IMR-90 (cell line): ENCODE measurements around the gene MTPN. TPM values are rescaled to one million over a fixed set of nuclear protein-coding genes. Genes with fewer than 3 reads are reported as not detected.

Experiments used
- ATAC-seq: fragments of 200-7000 bp; cut with Tn5 transposase; 2 replicates; pipeline ENCODE4 v1.9.1; 2020; ENCODE audit warnings: low read depth, mild to moderate bottlenecking, moderate library complexity
- BruUV-seq: library from RNA; stranded (reverse); fragments of 400-500 nt; replicated peaks from 2 replicates; lab custom pipeline; 2021; lab: Mats Ljungman, UMichigan
- CTCF ChIA-PET: fragments of 300-600 bp; formaldehyde crosslinking; extraction: SDS; loops from one replicate; lab custom pipeline; 2021; ENCODE audit warnings: antibody characterized with exemption; lab: Yijun Ruan, JAX
- POLR2A ChIA-PET: fragments of 300-600 bp; sonication (Branson Sonifier 250); formaldehyde crosslinking; loops from one replicate; lab custom pipeline; 2022; ENCODE audit warnings: antibody characterized with exemption; ENCODE audit not compliant: unreplicated experiment; lab: Charles Lee
- DNase-seq: peaks from one replicate; pipeline ENCODE4 v3.0.0; 2013
- H2AFZ ChIP-seq: replicated peaks from 2 replicates; pipeline ENCODE3; 2013; ENCODE audit warnings: low read length, mild to moderate bottlenecking; ENCODE audit not compliant: poor library complexity
- H2AK5ac ChIP-seq: 2 replicates; pipeline ENCODE4 v1.6.1; 2013; ENCODE audit warnings: low read depth, low read length, inconsistent platforms
- H2AK9ac ChIP-seq: replicated peaks from 2 replicates; pipeline ENCODE3; 2013; ENCODE audit warnings: mild to moderate bottlenecking, low read depth, low read length, moderate library complexity; ENCODE audit not compliant: poor library complexity
- H2BK120ac ChIP-seq: 2 replicates; pipeline ENCODE4 v1.6.1; 2013; ENCODE audit warnings: low read depth, low read length, inconsistent platforms
- H2BK15ac ChIP-seq: 3 replicates; pipeline ENCODE4 v1.6.1; 2013; ENCODE audit warnings: low read depth, low read length, inconsistent platforms
- H2BK20ac ChIP-seq: 2 replicates; pipeline ENCODE4 v1.6.1; 2013; ENCODE audit warnings: low read depth, mild to moderate bottlenecking, inconsistent platforms, low read length, moderate library complexity
- H2BK5ac ChIP-seq: 2 replicates; pipeline ENCODE4 v1.6.1; 2013; ENCODE audit warnings: mild to moderate bottlenecking, low read depth, low read length, inconsistent platforms; ENCODE audit not compliant: poor library complexity, severe bottlenecking
- H3K14ac ChIP-seq: replicated peaks from 2 replicates; pipeline ENCODE4 v1.6.1; 2013; ENCODE audit warnings: low read depth, low read length, inconsistent platforms
- H3K18ac ChIP-seq: 2 replicates; pipeline ENCODE4 v1.6.1; 2013; ENCODE audit warnings: low read depth, low read length, control low read depth
- H3K23ac ChIP-seq: 2 replicates; pipeline ENCODE4 v1.6.1; 2013; ENCODE audit warnings: low read depth, low read length, inconsistent platforms
- H3K27ac ChIP-seq: 2 replicates; pipeline ENCODE4 v1.5.1; 2013; ENCODE audit warnings: mild to moderate bottlenecking, control low read depth, low read length; ENCODE audit not compliant: insufficient read depth
- H3K27me3 ChIP-seq: 2 replicates; pipeline ENCODE4 v1.6.1; 2013; ENCODE audit warnings: low read length; ENCODE audit not compliant: control insufficient read depth, insufficient read depth
- H3K36me3 ChIP-seq: 2 replicates; pipeline ENCODE4 v1.6.1; 2013; ENCODE audit warnings: low read length, mixed read lengths; ENCODE audit not compliant: control insufficient read depth, insufficient read depth
- H3K4ac ChIP-seq: 2 replicates; pipeline ENCODE4 v1.6.1; 2013; ENCODE audit warnings: low read depth, low read length, inconsistent platforms
- H3K4me1 ChIP-seq: 2 replicates; pipeline ENCODE4 v1.6.1; 2013; ENCODE audit warnings: low read length, mixed read lengths; ENCODE audit not compliant: control insufficient read depth, insufficient read depth
- H3K4me2 ChIP-seq: 2 replicates; pipeline ENCODE4 v1.6.1; 2013; ENCODE audit warnings: low read depth, mild to moderate bottlenecking, control low read depth, low read length, moderate library complexity
- H3K4me3 ChIP-seq: 2 replicates; pipeline ENCODE4 v1.5.1; 2013; ENCODE audit warnings: low read depth, mild to moderate bottlenecking, control low read depth, low read length, moderate library complexity; ENCODE audit not compliant: insufficient read depth
- H3K56ac ChIP-seq: 2 replicates; pipeline ENCODE4 v1.6.1; 2013; ENCODE audit warnings: low read length, inconsistent platforms; ENCODE audit not compliant: insufficient read depth; ENCODE audit errors: extremely low read depth
- H3K79me1 ChIP-seq, 2 experiments: 2 replicates each; pipeline ENCODE4 v1.6.1; 2013; ENCODE audit warnings: low read length in 2 of 2, inconsistent platforms in 1 of 2, low read depth in 1 of 2
- H3K9ac ChIP-seq: 2 replicates; pipeline ENCODE4 v1.6.1; 2013; ENCODE audit warnings: low read depth, low read length, control low read depth
- H3K9me1 ChIP-seq: 2 replicates; pipeline ENCODE4 v1.6.1; 2013; ENCODE audit warnings: low read length, inconsistent platforms; ENCODE audit not compliant: insufficient read depth
- H3K9me3 ChIP-seq: 2 replicates; pipeline ENCODE4 v1.6.1; 2013; ENCODE audit warnings: low read length; ENCODE audit not compliant: control insufficient read depth, insufficient read depth
- H4K20me1 ChIP-seq: 2 replicates; pipeline ENCODE4 v1.6.1; 2013; ENCODE audit warnings: low read length, inconsistent platforms; ENCODE audit not compliant: insufficient read depth
- H4K5ac ChIP-seq: 2 replicates; pipeline ENCODE4 v1.6.1; 2013; ENCODE audit warnings: mild to moderate bottlenecking, low read depth, low read length, control low read depth
- H4K8ac ChIP-seq, 2 experiments: 2 replicates each; pipeline ENCODE4 v1.6.1; 2013; ENCODE audit warnings: low read depth in 2 of 2, low read length in 2 of 2, control low read depth in 1 of 2, inconsistent platforms in 1 of 2
- H4K91ac ChIP-seq: 2 replicates; pipeline ENCODE4 v1.6.1; 2013; ENCODE audit warnings: low read depth, low read length, inconsistent platforms; ENCODE audit not compliant: insufficient read depth
- BHLHE40 ChIP-seq: fragments of 150-350 bp; IDR thresholded peaks from 2 replicates; pipeline ENCODE4 v1.6.1; 2016; ENCODE audit warnings: mild to moderate bottlenecking, low read depth, low read length
- FOS ChIP-seq: fragments of 150-350 bp; IDR thresholded peaks from 2 replicates; pipeline ENCODE4 v1.6.1; 2016; ENCODE audit warnings: low read depth, low read length
- MAZ ChIP-seq: IDR thresholded peaks from 2 replicates; pipeline ENCODE4 v1.6.1; 2012; ENCODE audit warnings: low read depth, mild to moderate bottlenecking, low read length, improper control_type of control experiment, moderate library complexity, borderline replicate concordance
- NFE2L2 ChIP-seq: fragments of 150-350 bp; IDR thresholded peaks from 2 replicates; pipeline ENCODE4 v1.6.1; 2016; ENCODE audit warnings: low read depth, mild to moderate bottlenecking, low read length
- POLR2A ChIP-seq: IDR thresholded peaks from 2 replicates; pipeline ENCODE4 v1.6.1; 2012; ENCODE audit warnings: mild to moderate bottlenecking, low read depth, low read length
- RAD21 ChIP-seq: IDR thresholded peaks from 2 replicates; pipeline ENCODE4 v1.6.1; 2012; ENCODE audit warnings: low read length, improper control_type of control experiment
- WGBS, 2 experiments: methylation state at CpG; one replicate each; pipeline versions ENCODE4 v1.1.5 to v1.1.7; 2013; ENCODE audit warnings: missing lambda C conversion rate in 2 of 2; ENCODE audit not compliant: insufficient read length in 1 of 2; ENCODE audit errors: extremely low coverage in 2 of 2; 5-methylcytosine and 5-hydroxymethylcytosine counted together
- dilution Hi-C: fragments of 300-500 bp; cut with HindIII; formaldehyde crosslinking; loops from one replicate; pipeline ENCODE4 v1.14.3; 2018; ENCODE audit warnings: low sequenced_read_pairs; ENCODE audit not compliant: unreplicated experiment
- in situ Hi-C: fragments of 300-500 bp; cut with MboI; formaldehyde crosslinking; loops from 3 replicates; pipeline ENCODE4 v1.14.3; 2019; ENCODE audit warnings: low sequenced_read_pairs, inconsistent platforms, mixed read lengths
- intact Hi-C: fragments of 100-400 bp; cut with micrococcal nuclease; formaldehyde crosslinking; loops from 2 replicates; pipeline ENCODE4 v1.10.0; 2022
- polyA plus RNA-seq, 3 experiments: library from polyadenylated mRNA; depleted of rRNA; stranded (reverse); fragments of >200 nt; gene quantifications; 2 replicates each; pipeline ENCODE4 v1.2.3, GENCODE V29; 2012; ENCODE audit warnings: low replicate concordance in 1 of 3
- total RNA-seq: library from RNA; depleted of rRNA; stranded (reverse); fragments of >200 nt; gene quantifications from 2 replicates; pipeline ENCODE4 v1.2.3, GENCODE V29; 2012
- TF ChIP-seq, protein P1 (sequence below): conservative IDR thresholded peaks from 2 replicates; pipeline ENCODE4 v1.5.1; 2012; ENCODE audit warnings: mild to moderate bottlenecking, low read depth, low read length, improper control_type of control experiment
- TF ChIP-seq, protein P2 (sequence below): fragments of 150-350 bp; IDR thresholded peaks from 2 replicates; pipeline ENCODE4 v1.6.1; 2016; ENCODE audit warnings: low read depth, mild to moderate bottlenecking, low read length, moderate library complexity, borderline replicate concordance
- TF ChIP-seq, protein P3 (sequence below): fragments of 150-350 bp; IDR thresholded peaks from 2 replicates; pipeline ENCODE4 v1.6.1; 2017; ENCODE audit warnings: mild to moderate bottlenecking, antibody characterized with exemption, low read length, low read depth

Gene MTPN
- total and polyA plus RNA-seq, 2 of the 4 experiments (the other 2 are of a cell fraction), result 58.8 to 94.4 TPM

DNA sequence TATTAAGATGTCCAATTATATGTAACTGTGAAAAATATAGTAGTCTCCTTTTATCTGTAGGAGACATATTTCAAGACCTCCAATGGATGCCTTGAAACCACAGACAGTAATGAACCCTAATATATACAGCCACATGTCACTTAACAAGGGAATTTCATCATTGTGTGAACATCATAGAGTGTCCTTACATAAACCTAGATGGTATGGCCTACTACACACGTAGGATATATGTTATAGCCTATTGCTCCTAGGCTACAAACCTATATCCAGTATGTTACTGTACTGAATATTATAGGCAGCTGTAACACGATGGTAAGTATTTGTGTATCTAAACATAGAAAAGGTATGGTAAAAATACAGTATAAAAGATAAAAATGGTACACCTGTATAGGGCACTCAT lies 32.4 kb downstream of the MTPN start:
- Histone ChIP-seq H3K18ac (no peak overlapping the region), H3K9me3 (no peaks in the 10 kb centered on the region), H3K4me1 (no peaks in the 10 kb centered on the region), H2BK20ac (no peak overlapping the region), H2AK5ac (no peak overlapping the region), H3K27me3 (no peaks in the 10 kb centered on the region), H3K14ac (no peak overlapping the region), H3K56ac (no peak overlapping the region), H3K4me3 (no peak overlapping the region), H3K36me3 (peaks cover 5% of the 10 kb centered on the region), H3K9ac (no peak overlapping the region), H4K91ac (no peak overlapping the region), H2BK15ac (no peak overlapping the region), H3K9me1 (peaks cover 2% of the 10 kb centered on the region; the same call in 1 of the 2 replicates), H2BK120ac (no peak overlapping the region), H4K5ac (no peak overlapping the region), H3K4me2 (no peak overlapping the region), H2BK5ac (no peak overlapping the region), H2AK9ac (no peak overlapping the region), H3K79me1 (peaks cover 28 to 42% of the 10 kb centered on the region in 2 experiments), H3K23ac (no peak overlapping the region), H2AFZ (no peak overlapping the region), H4K20me1 (no peaks in the 10 kb centered on the region), H3K27ac (no peak overlapping the region), H4K8ac (no peak overlapping the region), H3K4ac (no peak overlapping the region)
- TF ChIP-seq, protein P1, sequence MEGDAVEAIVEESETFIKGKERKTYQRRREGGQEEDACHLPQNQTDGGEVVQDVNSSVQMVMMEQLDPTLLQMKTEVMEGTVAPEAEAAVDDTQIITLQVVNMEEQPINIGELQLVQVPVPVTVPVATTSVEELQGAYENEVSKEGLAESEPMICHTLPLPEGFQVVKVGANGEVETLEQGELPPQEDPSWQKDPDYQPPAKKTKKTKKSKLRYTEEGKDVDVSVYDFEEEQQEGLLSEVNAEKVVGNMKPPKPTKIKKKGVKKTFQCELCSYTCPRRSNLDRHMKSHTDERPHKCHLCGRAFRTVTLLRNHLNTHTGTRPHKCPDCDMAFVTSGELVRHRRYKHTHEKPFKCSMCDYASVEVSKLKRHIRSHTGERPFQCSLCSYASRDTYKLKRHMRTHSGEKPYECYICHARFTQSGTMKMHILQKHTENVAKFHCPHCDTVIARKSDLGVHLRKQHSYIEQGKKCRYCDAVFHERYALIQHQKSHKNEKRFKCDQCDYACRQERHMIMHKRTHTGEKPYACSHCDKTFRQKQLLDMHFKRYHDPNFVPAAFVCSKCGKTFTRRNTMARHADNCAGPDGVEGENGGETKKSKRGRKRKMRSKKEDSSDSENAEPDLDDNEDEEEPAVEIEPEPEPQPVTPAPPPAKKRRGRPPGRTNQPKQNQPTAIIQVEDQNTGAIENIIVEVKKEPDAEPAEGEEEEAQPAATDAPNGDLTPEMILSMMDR, result no peak
- TF ChIP-seq, protein P2, sequence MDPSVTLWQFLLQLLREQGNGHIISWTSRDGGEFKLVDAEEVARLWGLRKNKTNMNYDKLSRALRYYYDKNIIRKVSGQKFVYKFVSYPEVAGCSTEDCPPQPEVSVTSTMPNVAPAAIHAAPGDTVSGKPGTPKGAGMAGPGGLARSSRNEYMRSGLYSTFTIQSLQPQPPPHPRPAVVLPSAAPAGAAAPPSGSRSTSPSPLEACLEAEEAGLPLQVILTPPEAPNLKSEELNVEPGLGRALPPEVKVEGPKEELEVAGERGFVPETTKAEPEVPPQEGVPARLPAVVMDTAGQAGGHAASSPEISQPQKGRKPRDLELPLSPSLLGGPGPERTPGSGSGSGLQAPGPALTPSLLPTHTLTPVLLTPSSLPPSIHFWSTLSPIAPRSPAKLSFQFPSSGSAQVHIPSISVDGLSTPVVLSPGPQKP, result no peak
- TF ChIP-seq, protein P3, sequence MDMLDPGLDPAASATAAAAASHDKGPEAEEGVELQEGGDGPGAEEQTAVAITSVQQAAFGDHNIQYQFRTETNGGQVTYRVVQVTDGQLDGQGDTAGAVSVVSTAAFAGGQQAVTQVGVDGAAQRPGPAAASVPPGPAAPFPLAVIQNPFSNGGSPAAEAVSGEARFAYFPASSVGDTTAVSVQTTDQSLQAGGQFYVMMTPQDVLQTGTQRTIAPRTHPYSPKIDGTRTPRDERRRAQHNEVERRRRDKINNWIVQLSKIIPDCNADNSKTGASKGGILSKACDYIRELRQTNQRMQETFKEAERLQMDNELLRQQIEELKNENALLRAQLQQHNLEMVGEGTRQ, result no peak
- no peak for TF ChIP-seq MAZ
- no peak for TF ChIP-seq FOS
- TF ChIP-seq BHLHE40, result no peak
- no peak for TF ChIP-seq POLR2A
- TF ChIP-seq RAD21, result no peak
- TF ChIP-seq NFE2L2, result no peak
- WGBS, 2 experiments, result no CpG with 5 or more reads among the region's 2 CpGs
- no TSS peak for BruUV-seq
- ChIA-PET CTCF (interaction anchor here (1.0 kb wide), 1 partner anchor 15 kb away, joined by 3 read pairs; no protein-coding TSS in a partner anchor), POLR2A (no interaction called here)
- dilution Hi-C loops (no loop called here), in situ Hi-C loops (no loop called here), intact Hi-C loops (no loop called here)
- no peak for DNase-seq
- no peak for ATAC-seq
